Measurements from ENCODE around the gene SNX13. TPM values are rescaled to one million over a fixed set of nuclear protein-coding genes. Genes with fewer than 3 reads are reported as not detected.

The SNX13 gene
- total RNA-seq, 4 donors from 2014 or later = 59.2 to 88.4 (median 68.9) TPM

- TF ChIP-seq CTCF (IDR thresholded peaks at IDR 0.05) = no peak
- no peak for ATAC-seq (ENCODE audit: low FRiP score)
- no peak for DNase-seq (ENCODE audit: low spot score)
These were observed 170.4 kb downstream of the SNX13 start for GRCh38 chr7:17769918-17770317.

- ATAC-seq (ENCODE audit: low FRiP score) (no peak), DNase-seq (ENCODE audit: low spot score) (no peak)
- no peak for TF ChIP-seq CTCF (IDR thresholded peaks at IDR 0.05)
These were observed 182.3 kb downstream of the SNX13 start for GRCh38 chr7:17758008-17758407.

- ATAC-seq (ENCODE audit: low FRiP score) (no peak), DNase-seq (ENCODE audit: low spot score) (no peak)
These were observed 194.2 kb downstream of the SNX13 start for GRCh38 chr7:17746020-17746530.

GRCh38 chr7:17745610-17746009 lies 194.7 kb downstream of the SNX13 start:
- DNase-seq (ENCODE audit: low spot score) (no peak), ATAC-seq (ENCODE audit: low FRiP score) (no peak)
- TF ChIP-seq CTCF (IDR thresholded peaks at IDR 0.05) = no peak

More at GRCh38 chr7:17746020-17746530, 194.2 kb downstream of the SNX13 start:
- TF ChIP-seq CTCF (IDR thresholded peaks at IDR 0.05) = no peak

GRCh38 chr7:17743316-17743715 lies 197.0 kb downstream of the SNX13 start:
- no peak for ATAC-seq (ENCODE audit: low FRiP score)

GRCh38 chr7:17741426-17741825 lies 198.9 kb downstream of the SNX13 start:
- no peak for TF ChIP-seq CTCF (IDR thresholded peaks at IDR 0.05)
- ATAC-seq (ENCODE audit: low FRiP score) = no peak
- no peak for DNase-seq (ENCODE audit: low spot score)

More at GRCh38 chr7:17743316-17743715, 197.0 kb downstream of the SNX13 start:
- DNase-seq (ENCODE audit: low spot score) = no peak
- no peak for TF ChIP-seq CTCF (IDR thresholded peaks at IDR 0.05)

Other genes with a start within 250 kb of the SNX13 start
- not detected for gene PRPS1L1, start 87.4 kb upstream of the SNX13 start, total RNA-seq